Esophagus squamous epithelium (tissue), 4 donors: ENCODE data around the gene PLEKHA4.

ENCODE experiments used
- POLR2A ChIP-seq, 4 donors: fragments of 450-650 bp; IDR thresholded peaks; one replicate each; pipeline ENCODE4 v1.6.1; 2017; ENCODE audit warnings: antibody characterized with exemption in 4 of 4, mild to moderate bottlenecking in 4 of 4, moderate library complexity in 3 of 4
- TF ChIP-seq, protein P1 (sequence below), 6 experiments: fragments of 450-650 bp in 4 of 6; fragments of 200-600 bp in 2 of 6; sonication (generic) in 2 of 6; IDR thresholded peaks; one replicate each; pipeline ENCODE4 v1.5.1; 2016 to 2019; ENCODE audit warnings: antibody characterized with exemption in 6 of 6, mild to moderate bottlenecking in 4 of 6, moderate library complexity in 4 of 6

DNA sequence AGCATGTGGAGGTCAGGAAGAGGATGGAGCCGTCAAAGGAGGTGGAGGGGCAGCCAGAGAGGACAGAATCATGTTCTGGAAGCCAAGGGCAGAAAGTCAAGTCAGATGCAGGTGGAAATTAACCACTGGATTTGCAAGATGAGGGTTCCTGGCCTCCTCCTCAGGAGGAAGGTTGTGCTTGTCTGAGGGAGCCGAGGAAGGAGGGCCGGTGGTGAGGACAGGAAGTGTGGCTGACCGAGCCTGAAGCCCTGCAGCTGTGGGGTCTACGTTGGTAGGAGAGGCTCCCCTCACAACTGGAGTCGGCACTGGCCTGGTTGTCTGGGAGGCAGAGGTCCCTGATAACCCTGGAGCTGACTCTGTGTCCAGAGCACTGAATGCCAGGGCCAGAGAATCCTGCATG lies 49.7 kb upstream of the PLEKHA4 start:
- TF ChIP-seq, protein P1, sequence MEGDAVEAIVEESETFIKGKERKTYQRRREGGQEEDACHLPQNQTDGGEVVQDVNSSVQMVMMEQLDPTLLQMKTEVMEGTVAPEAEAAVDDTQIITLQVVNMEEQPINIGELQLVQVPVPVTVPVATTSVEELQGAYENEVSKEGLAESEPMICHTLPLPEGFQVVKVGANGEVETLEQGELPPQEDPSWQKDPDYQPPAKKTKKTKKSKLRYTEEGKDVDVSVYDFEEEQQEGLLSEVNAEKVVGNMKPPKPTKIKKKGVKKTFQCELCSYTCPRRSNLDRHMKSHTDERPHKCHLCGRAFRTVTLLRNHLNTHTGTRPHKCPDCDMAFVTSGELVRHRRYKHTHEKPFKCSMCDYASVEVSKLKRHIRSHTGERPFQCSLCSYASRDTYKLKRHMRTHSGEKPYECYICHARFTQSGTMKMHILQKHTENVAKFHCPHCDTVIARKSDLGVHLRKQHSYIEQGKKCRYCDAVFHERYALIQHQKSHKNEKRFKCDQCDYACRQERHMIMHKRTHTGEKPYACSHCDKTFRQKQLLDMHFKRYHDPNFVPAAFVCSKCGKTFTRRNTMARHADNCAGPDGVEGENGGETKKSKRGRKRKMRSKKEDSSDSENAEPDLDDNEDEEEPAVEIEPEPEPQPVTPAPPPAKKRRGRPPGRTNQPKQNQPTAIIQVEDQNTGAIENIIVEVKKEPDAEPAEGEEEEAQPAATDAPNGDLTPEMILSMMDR (IDR thresholded peaks at IDR 0.05) = no peak
- TF ChIP-seq POLR2A (IDR thresholded peaks at IDR 0.05) = no peak
